BJ (cell line): ENCODE data around the gene MRPS11. TPM values are rescaled to one million over a fixed set of nuclear protein-coding genes. Genes with fewer than 3 reads are reported as not detected.

Source experiments
- CTCF ChIA-PET: fragments of 350-600 bp; formaldehyde crosslinking; extraction: SDS; loops from one replicate; lab custom pipeline; 2021; ENCODE audit warnings: antibody characterized with exemption, inconsistent platforms; lab: Yijun Ruan, JAX
- POLR2A ChIA-PET: fragments of 300-600 bp; sonication (Branson Sonifier 250); formaldehyde crosslinking; extraction: SDS; loops from one replicate; lab custom pipeline; 2021; ENCODE audit warnings: antibody characterized with exemption; lab: Charles Lee
- DNase-seq: peaks from one replicate; pipeline ENCODE4 v3.0.0-alpha.2; 2011; ENCODE audit warnings: low read depth
- H3K27me3 ChIP-seq: 2 replicates; pipeline ENCODE4 v1.6.0; 2011; ENCODE audit warnings: low read length; ENCODE audit not compliant: control insufficient read depth, insufficient read depth
- H3K36me3 ChIP-seq: 2 replicates; pipeline ENCODE4 v1.5.1; 2011; ENCODE audit warnings: low read length; ENCODE audit not compliant: control insufficient read depth, insufficient read depth
- H3K4me3 ChIP-seq: 2 replicates; pipeline ENCODE4 v1.5.1; 2011; ENCODE audit warnings: low read depth, mild to moderate bottlenecking, control low read depth, low read length
- polyA plus RNA-seq: library from polyadenylated mRNA; depleted of rRNA; stranded (reverse); fragments of >200 nt; gene quantifications from 2 replicates; pipeline ENCODE4 v1.2.3, GENCODE V29; 2011
- TF ChIP-seq, protein P1 (sequence below): IDR thresholded peaks from 2 replicates; pipeline ENCODE4 v1.5.1; 2011; ENCODE audit warnings: low read depth, mild to moderate bottlenecking, control low read depth, inconsistent platforms, low read length, moderate library complexity; ENCODE audit not compliant: insufficient read depth

MRPS11 gene
- polyA plus RNA-seq, 1 experiment, result 103 TPM

DNA sequence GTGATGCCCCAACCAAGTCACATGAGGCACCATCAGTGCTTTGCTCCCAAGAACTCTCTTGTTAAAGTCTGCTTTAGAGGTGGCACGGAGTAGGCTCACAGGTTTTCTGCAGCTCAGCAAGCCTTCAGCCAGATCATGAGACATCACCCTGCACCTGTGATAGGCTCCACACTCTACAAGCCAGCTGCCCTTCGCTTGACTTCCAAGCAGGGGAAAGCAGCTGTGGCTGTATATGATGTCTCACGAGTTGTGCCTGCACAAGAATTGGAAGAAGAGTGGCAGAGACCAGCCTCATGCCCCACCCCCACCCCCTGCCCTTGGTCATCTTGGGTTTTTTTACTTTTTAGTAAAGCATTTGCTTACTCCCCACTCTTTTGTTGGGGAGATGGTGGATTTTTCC, 22.5 kb downstream of the MRPS11 start:
- TF ChIP-seq, protein P1, sequence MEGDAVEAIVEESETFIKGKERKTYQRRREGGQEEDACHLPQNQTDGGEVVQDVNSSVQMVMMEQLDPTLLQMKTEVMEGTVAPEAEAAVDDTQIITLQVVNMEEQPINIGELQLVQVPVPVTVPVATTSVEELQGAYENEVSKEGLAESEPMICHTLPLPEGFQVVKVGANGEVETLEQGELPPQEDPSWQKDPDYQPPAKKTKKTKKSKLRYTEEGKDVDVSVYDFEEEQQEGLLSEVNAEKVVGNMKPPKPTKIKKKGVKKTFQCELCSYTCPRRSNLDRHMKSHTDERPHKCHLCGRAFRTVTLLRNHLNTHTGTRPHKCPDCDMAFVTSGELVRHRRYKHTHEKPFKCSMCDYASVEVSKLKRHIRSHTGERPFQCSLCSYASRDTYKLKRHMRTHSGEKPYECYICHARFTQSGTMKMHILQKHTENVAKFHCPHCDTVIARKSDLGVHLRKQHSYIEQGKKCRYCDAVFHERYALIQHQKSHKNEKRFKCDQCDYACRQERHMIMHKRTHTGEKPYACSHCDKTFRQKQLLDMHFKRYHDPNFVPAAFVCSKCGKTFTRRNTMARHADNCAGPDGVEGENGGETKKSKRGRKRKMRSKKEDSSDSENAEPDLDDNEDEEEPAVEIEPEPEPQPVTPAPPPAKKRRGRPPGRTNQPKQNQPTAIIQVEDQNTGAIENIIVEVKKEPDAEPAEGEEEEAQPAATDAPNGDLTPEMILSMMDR, result no peak
- no peaks in the 10 kb centered on the region for H3K27me3 ChIP-seq
- CTCF ChIA-PET, result interaction anchor here (1.2 to 1.4 kb wide), 3 partner anchors 8 to 167 kb away, joined by 3 read pairs; no protein-coding TSS in a partner anchor
- POLR2A ChIA-PET, result no interaction called here
- no peak overlapping the region for H3K4me3 ChIP-seq
- no peaks in the 10 kb centered on the region for H3K36me3 ChIP-seq
- no peak for DNase-seq

DNA sequence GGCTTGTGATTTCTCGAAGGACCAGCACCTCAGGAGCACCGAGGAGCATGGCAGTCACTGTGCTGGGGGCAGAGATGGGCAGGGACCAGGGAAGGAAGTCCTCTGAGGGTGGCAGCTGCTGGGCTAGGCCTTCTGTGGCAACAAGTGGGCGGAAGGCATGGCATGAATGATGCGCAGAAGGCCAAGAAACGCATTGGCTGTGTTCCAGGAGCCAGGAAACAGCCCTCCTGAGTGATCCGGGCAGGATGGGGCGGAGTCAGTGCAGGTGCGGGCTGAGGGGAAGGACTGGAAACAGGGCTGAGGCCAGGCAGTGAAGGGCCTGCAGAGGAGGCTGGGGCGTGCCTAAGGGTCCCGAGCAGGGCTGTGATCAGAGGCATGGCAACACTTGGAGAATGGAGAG, 23.6 kb downstream of the MRPS11 start:
- POLR2A ChIA-PET, result no interaction called here
- H3K36me3 ChIP-seq, result no peaks in the 10 kb centered on the region
- no peaks in the 10 kb centered on the region for H3K27me3 ChIP-seq
- TF ChIP-seq, protein P1, result no peak
- CTCF ChIA-PET, result no interaction called here
- H3K4me3 ChIP-seq, result no peak overlapping the region
- DNase-seq, result no peak

DNA sequence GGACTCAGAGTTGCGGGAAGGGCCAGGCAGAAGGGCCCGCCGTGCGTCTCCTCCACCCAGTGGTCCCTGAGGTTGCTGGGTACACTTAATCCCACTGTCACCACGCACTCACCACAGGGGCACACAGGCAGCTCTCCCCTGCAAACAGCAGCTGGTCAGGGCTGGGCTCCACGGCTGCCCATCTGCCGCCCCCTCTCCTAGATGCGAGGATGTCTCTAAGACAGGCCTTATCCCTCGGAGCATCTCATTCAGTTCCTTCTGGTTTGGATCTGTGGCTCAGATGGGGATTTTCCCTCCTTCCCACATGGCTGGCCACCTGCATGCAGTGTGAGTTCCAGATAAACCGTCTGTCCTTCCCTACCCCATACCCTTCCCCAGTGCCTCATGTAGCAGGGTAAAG, 26.3 kb downstream of the MRPS11 start:
- DNase-seq, result no peak
- H3K27me3 ChIP-seq, result no peaks in the 10 kb centered on the region
- no peak overlapping the region for H3K4me3 ChIP-seq
- ChIA-PET CTCF (no interaction called here), POLR2A (no interaction called here)
- TF ChIP-seq, protein P1, result no peak
- no peaks in the 10 kb centered on the region for H3K36me3 ChIP-seq

DNA sequence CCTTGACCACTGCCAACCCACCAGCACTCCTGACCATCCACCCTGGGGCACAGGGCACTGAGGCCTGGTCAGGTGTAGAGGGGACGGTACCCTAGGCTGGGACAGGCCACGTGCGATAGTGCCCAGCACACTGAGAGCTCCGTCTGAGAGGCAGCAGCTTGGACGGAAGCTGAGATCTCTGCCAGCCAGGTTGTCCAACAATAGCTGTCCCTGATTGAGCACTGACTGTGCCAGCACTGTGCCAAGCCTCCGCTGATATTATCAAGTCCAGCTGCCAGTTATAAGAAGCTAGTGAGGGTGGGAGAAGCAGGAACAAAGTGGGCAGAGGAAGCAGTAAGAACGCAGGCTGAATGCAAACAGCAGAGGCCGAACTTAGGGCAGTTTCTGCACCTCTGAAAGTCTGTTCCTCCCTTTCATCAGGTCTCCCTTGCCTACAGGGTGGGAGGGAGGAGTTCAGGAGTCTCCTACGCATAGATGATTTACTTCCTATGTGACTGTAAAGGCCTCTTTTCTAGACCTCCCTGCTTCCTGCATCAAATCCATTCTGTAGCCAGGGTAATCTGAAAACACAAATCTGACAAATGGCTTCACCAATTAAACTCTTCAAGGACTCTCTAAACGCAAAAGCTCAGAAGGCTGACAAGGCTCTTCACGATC, 29.7 kb downstream of the MRPS11 start:
- TF ChIP-seq, protein P1, result no peak

DNA sequence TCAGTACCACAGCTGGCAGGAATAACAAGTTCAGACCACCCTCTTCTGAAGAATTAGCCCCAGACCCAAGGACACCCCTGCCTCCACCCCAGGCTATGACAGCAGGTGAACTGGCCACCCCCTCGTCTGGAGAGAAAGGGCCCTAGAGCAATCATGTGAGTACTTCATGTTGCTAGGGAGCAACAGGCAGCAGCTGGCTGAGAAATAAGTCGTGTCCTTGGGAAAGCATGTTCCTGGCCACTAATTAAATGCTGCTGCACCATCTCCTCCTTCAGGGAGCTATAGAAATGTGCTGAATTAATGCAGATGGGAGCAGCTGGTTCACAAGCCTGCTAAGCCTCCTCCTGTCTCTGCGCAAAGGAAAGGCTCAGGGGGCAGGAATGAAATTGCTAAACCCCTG, 31.5 kb downstream of the MRPS11 start:
- Histone ChIP-seq H3K4me3 (no peak overlapping the region), H3K27me3 (no peaks in the 10 kb centered on the region), H3K36me3 (no peaks in the 10 kb centered on the region; the same call in 1 of the 2 replicates)
- no peak for DNase-seq
- CTCF ChIA-PET, result no interaction called here
- TF ChIP-seq, protein P1, result no peak
- POLR2A ChIA-PET, result no interaction called here

More for the DNA sequence above, 29.7 kb downstream of the MRPS11 start:
- no peak for DNase-seq
- POLR2A ChIA-PET, result no interaction called here
- CTCF ChIA-PET, result interaction anchor here (1.0 kb wide), 1 partner anchor 8 kb away, joined by 3 read pairs; no protein-coding TSS in a partner anchor
- no peak overlapping the region for H3K4me3 ChIP-seq
- no peaks in the 10 kb centered on the region; the same call in 1 of the 2 replicates for H3K36me3 ChIP-seq
- no peaks in the 10 kb centered on the region for H3K27me3 ChIP-seq
